GM20431 (cell line): ENCODE data around the gene NR3C1.

ENCODE experiments used
- in situ Hi-C: fragments of 300-500 bp; cut with MseI, MboI; formaldehyde crosslinking; loops from one replicate; pipeline ENCODE4 v1.15.0; 2020; ENCODE audit warnings: low sequenced_read_pairs; ENCODE audit not compliant: unreplicated experiment

The NR3C1 gene

GRCh38 chr5:143281226-143281625 is 122.3 kb downstream of the NR3C1 start:
- in situ Hi-C loops, result no loop called here

DNA sequence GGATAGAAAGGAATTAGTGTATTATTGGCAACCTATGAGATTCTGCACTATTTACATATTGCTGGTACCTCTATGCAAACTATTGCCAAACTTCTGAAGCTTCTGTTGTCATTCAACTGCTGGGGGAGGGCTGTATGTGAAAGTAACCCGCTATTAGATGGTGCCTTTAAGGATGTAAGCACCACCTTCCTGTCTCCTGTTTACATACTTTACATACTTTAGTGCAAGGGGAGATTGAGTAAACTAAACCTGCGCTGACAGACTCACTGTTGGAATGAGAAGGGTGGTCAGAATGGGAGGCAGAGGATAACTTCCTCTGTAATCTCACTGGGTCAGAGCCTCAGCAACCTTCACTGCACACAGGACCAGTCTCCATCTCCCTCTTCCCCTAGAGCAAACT is 123.8 kb downstream of the NR3C1 start:
- in situ Hi-C loops, result no loop called here

DNA sequence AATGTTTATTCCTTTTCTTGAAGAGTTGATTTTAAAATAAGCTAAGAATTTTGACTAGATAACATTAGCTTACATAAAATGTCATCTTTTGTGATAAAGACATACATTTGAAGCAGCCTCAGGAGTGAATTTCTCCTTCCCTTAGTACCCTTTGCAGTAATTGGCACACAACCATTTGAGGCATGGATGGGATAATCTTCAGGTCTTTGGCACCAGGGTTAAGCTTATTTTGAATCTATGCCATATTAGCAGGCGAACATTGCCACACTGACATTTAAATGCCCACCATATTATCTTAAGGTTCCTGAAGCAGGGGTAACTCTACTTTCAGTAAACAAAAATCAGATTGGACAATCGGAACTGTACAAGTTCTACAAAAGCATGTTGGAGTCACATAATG is 126.0 kb downstream of the NR3C1 start:
- in situ Hi-C loops, result no loop called here

DNA sequence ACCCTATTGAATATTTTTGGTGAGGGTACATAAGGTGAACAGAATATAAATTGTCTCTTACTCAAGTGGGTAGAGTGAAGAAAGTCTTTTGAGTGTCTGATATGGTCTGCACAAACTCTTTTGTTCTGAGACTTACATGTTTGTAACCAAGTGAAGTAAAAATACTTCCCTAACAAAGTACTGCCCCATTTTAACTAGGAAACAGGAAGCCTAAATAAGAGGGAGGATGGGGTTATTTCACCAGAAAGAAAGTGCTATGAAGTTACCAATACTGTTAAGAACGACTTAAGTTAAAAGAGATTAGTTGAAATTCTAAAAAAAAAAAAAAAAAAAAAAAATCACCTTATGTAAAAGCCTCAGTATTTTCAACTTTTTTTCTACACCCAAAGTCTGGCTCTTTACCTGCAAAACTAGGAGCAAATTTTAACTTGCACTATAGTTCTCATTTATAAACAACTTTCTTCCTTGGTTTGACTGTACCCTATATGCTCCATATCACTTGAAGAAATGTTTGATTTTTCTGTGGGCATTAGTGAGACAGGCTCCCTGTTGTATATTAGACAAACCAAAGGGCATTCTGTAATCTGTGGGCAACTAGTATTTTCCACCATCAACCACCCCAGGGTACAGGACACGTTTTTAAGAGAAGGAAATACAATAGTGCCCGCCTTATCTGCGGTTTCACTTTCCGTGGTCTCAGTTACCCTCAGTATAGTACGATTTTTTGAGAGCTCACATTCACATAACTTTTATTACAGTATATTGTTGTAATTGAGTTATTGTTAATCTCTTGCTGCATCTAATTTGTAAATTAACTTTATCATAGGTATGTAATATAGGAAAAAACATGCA is 127.7 kb downstream of the NR3C1 start:
- in situ Hi-C loops, result no loop called here

GRCh38 chr5:143274952-143275351 is 128.5 kb downstream of the NR3C1 start:
- in situ Hi-C loops, result no loop called here

- in situ Hi-C loops, result no loop called here
These were observed 132.1 kb downstream of the NR3C1 start for GRCh38 chr5:143271431-143271830.

DNA sequence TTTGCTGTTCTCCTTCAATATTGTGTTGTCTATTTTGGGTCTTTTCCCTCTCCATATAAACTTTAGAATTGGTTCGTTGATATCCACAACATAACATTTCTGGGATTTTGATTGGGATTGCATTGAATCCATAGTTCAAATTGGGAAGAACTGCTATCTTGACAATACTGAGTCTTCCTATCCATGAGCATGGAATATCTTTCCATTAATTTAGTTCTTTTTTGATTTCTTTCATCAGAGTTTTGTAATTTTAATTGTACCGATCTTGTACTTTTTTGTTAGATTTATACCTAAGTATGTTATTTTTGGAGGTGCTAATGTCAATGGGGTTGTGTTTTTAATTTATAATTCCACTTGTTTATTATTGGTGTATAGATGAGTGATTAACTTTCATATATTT is 135.1 kb downstream of the NR3C1 start:
- in situ Hi-C loops, result no loop called here

DNA sequence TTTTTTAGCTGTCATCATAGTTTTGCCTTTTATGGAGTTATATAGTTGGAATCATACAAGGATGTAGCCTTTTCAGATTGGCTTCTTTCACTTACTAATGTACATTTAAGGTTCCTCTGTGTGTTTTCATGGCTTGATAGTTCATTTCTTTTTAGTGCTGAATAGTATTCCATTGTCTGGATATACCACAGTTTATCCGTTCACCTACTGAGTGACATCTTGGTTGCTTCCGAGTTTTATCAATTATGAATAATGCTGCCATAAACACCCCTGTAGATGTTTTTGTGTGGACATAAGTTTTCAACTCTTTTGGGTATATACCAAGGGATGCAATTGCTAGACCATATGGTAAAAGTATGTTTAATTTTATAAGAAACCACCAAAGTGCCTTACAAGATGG is 136.3 kb downstream of the NR3C1 start:
- in situ Hi-C loops, result no loop called here

GRCh38 chr5:143265995-143266394 is 137.5 kb downstream of the NR3C1 start:
- in situ Hi-C loops, result no loop called here

DNA sequence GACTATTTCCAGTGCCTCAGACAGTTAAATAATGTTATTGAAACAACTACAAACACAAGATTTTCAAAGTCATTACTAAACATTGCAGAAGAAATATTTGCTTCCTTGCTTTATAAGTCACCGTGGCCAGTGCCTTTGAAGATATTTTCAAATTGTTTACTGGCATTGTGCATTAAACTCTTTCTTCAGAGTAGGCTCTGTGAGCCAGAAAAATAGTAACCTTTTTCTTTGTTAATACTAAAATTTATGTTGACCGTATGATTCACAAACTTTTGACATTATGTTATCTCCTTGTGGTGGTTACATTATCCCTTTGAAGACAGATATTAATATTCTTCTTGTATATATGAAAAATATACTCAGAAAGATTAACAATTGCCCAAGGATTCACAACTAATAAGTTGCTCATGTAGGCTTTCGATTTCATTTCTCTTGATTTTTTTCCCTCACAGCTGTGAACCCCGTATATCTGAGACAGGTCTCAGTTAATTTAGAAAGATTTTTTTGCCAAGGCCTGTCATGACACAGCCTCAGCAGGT is 140.1 kb downstream of the NR3C1 start:
- in situ Hi-C loops, result no loop called here

DNA sequence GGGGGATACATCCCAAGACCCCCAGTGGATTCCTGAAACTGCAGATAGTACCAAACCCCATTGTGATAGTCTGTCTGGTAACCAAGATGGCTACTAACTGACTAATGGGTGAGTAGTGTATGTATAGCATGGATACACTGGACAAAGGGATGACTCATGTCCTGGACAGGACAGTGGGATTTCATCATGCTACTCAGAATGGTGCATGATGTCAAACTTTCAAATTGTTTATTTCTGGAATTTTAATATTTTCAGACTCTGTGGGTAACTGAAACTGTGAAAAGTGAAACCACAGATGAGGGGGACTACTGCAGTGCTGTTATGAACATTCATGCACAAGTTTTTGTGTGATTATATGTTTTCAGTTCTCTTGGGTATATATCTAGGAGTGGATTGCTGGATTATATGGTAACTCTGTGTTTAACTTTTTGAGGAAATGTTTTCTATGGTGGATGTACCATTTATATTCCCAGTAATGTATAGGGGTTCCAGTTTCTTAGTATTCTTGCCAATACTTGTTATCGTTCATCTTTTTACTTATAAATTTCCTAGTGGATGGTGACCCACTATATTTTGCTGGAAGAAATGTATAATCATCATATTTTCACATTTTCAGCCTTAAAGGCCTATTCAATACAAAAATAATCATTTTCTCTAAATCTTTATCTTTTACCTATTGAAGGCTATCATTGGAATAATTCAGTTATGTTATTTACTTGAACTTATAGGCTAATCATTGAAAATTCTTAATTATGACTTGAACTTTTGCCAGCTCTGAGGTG is 140.9 kb downstream of the NR3C1 start:
- in situ Hi-C loops, result no loop called here

- in situ Hi-C loops, result no loop called here
These were observed 141.6 kb downstream of the NR3C1 start for GRCh38 chr5:143261748-143262392.

DNA sequence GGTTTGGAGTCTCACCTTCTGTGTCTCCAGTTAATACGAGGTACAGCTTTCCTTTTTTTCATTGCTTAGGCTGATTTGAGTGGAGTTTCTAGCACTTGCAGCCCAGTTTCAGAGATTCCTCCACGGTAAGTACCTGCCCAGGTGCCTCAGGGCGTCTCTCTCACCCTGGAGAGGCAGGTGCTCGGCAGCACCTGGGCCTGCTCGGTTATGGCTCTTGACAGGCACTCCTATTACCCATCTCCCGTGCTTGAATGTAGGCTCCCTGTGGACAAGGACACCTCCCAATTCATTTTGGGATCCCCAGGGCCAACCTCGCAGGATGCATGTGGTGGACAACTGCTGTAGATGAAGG is 144.3 kb downstream of the NR3C1 start:
- in situ Hi-C loops, result no loop called here

- in situ Hi-C loops, result no loop called here
These were observed 144.8 kb downstream of the NR3C1 start for GRCh38 chr5:143258559-143259253.

- in situ Hi-C loops, result no loop called here
These were observed 148.7 kb downstream of the NR3C1 start for GRCh38 chr5:143254819-143255218.

DNA sequence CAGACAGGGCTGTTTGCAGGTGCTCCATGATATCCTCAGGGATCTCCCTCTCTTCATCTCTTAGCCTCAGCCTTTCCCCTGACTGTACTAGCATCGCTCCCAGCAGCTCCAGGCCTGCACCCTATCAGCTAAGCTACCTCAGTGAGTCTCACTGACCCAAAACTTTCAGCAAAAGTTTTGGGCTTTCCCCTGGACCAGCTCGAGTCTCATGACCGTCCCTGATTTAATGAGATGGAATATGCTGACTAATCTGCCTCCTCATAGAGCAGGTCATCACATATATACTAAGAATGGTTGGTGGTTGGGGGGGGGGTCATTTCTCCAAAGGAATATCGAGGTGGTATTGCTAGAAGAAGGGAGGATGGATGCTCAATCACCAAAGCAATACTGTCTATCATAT is 151.5 kb downstream of the NR3C1 start:
- in situ Hi-C loops, result no loop called here

- in situ Hi-C loops, result no loop called here
These were observed 152.3 kb downstream of the NR3C1 start for GRCh38 chr5:143251190-143251589.

GRCh38 chr5:143249851-143250250 is 153.6 kb downstream of the NR3C1 start:
- in situ Hi-C loops, result no loop called here

GRCh38 chr5:143248822-143249579 is 154.5 kb downstream of the NR3C1 start:
- in situ Hi-C loops, result no loop called here
